NCI-H69 (cell line): ENCODE results near the gene SMG9.
A peak's percentile ranks its signal among the peaks of the same experiment; 100 is the strongest.

Experiments
- DNase-seq: peaks from one replicate; lab custom pipeline; 2025; lab: John Stamatoyannopoulos, UW

The SMG9 gene

GRCh38 chr19:43721469-43722048, 33.2 kb downstream of the SMG9 start:
- DNase-seq = no peak

- DNase-seq = no peak
Observed at GRCh38 chr19:43720936-43721335, 33.8 kb downstream of the SMG9 start.

GRCh38 chr19:43719918-43720317, 34.8 kb downstream of the SMG9 start:
- no peak for DNase-seq

GRCh38 chr19:43719378-43719868, 35.3 kb downstream of the SMG9 start:
- no peak for DNase-seq

- DNase-seq = no peak
Observed at GRCh38 chr19:43718627-43719377, 36.0 kb downstream of the SMG9 start.

- no peak for DNase-seq
Observed at GRCh38 chr19:43715776-43716175, 39.0 kb downstream of the SMG9 start, which contains the start of gene IRGC. Gene IRGC, plus strand, starts transcription at chr19:43716076. Its CDS starts 2,483 bp downstream, at chr19:43718559.

- no peak for DNase-seq
Observed at GRCh38 chr19:43713208-43713607, 41.6 kb downstream of the SMG9 start.

- DNase-seq = no peak
Observed at GRCh38 chr19:43711751-43712355, 42.9 kb downstream of the SMG9 start.

- no peak for DNase-seq
Observed at GRCh38 chr19:43708716-43709115, 46.0 kb downstream of the SMG9 start.

GRCh38 chr19:43707158-43707712, 47.5 kb downstream of the SMG9 start:
- no peak for DNase-seq

- no peak for DNase-seq
Observed at GRCh38 chr19:43705729-43706128, 49.0 kb downstream of the SMG9 start.

GRCh38 chr19:43704002-43704705, 50.6 kb downstream of the SMG9 start:
- DNase-seq = no peak

- no peak for DNase-seq
Observed at GRCh38 chr19:43700395-43701000, 54.3 kb downstream of the SMG9 start.

- DNase-seq = peak; percentile 64
Observed at GRCh38 chr19:43699506-43700394, 55.0 kb downstream of the SMG9 start.

- no peak for DNase-seq
Observed at GRCh38 chr19:43697295-43697694, 57.5 kb downstream of the SMG9 start.

GRCh38 chr19:43695985-43696704, 58.6 kb downstream of the SMG9 start:
- DNase-seq = no peak

GRCh38 chr19:43694553-43694952, 60.2 kb downstream of the SMG9 start:
- peak; percentile 29 for DNase-seq

GRCh38 chr19:43692877-43693276, 61.9 kb downstream of the SMG9 start:
- DNase-seq = no peak

- DNase-seq = no peak
Observed at GRCh38 chr19:43692385-43692784, 62.4 kb downstream of the SMG9 start.

GRCh38 chr19:43691755-43692154, 63.0 kb downstream of the SMG9 start:
- no peak for DNase-seq
